LHCN-M2 (cell line): ENCODE data around the gene GSTM5. TPM values are rescaled to one million over a fixed set of nuclear protein-coding genes. Genes with fewer than 3 reads are reported as not detected.
"Not testable (repeated sequence)": the region's sequence is repeated elsewhere in the genome, so short reads cannot be mapped to it uniquely, and the experiment has no call there.

Experiments used
- DNase-seq: peaks from one replicate; pipeline ENCODE4 v3.0.0-alpha.2; 2012; ENCODE audit warnings: low read depth
- total RNA-seq: library from RNA; depleted of rRNA; stranded (reverse); fragments of >200 nt; gene quantifications from 2 replicates; pipeline ENCODE4 v1.2.3, GENCODE V29; 2014; rRNA removed

GSTM5 gene
- total RNA-seq, 1 experiment from 2014 or later = not detected

GRCh38 chr1:109761227-109762038, 49.4 kb downstream of the GSTM5 start:
- DNase-seq = no peak

GRCh38 chr1:109762039-109762585, 50.1 kb downstream of the GSTM5 start:
- no peak for DNase-seq

DNA sequence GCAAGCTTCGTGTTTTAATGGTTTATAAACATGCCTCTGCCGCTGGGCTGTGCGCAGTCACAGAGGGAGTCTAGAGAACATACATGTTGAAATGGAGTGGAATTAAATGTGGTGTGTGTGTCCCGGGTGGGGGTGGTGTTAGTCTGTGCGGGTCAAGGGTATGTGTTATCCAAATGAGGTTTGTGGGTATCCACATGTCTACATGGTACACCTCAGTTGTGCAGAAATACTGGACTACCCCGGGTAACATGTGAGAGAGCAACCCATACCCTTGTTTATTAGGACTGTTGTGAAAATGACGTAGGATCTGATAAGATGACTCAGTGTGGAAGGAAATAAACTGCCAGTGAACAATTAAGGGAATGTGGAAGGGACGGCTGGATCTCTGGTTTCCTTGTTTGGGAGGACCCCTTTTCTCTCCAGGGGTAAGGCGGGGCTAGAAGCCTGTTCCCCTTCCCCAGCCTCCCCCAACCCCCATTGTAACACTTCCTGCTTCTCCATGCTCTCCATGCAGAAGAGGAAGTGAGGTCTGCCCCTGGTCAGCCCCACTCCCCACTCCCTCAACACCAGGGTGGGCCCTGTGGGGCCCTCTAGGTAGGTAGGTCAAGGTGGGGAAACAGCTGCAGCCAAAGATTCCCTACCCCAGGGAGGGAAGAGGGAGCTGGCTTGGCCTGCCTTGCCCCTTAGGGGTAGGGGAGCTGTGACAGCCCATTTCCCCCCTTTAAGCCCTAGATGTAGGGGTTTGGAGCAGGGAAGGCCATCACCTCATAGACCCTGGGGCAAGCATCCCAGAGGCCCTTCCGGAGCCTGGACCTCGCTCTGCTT, 51.0 kb downstream of the GSTM5 start:
- no peak for DNase-seq

- no peak for DNase-seq
These were observed 51.8 kb downstream of the GSTM5 start, which contains the start of gene EPS8L3 for GRCh38 chr1:109763646-109764415. EPS8L3 (minus strand) TSS chr1:109763923; CDS start chr1:109761749, 2,174 bp downstream.

DNA sequence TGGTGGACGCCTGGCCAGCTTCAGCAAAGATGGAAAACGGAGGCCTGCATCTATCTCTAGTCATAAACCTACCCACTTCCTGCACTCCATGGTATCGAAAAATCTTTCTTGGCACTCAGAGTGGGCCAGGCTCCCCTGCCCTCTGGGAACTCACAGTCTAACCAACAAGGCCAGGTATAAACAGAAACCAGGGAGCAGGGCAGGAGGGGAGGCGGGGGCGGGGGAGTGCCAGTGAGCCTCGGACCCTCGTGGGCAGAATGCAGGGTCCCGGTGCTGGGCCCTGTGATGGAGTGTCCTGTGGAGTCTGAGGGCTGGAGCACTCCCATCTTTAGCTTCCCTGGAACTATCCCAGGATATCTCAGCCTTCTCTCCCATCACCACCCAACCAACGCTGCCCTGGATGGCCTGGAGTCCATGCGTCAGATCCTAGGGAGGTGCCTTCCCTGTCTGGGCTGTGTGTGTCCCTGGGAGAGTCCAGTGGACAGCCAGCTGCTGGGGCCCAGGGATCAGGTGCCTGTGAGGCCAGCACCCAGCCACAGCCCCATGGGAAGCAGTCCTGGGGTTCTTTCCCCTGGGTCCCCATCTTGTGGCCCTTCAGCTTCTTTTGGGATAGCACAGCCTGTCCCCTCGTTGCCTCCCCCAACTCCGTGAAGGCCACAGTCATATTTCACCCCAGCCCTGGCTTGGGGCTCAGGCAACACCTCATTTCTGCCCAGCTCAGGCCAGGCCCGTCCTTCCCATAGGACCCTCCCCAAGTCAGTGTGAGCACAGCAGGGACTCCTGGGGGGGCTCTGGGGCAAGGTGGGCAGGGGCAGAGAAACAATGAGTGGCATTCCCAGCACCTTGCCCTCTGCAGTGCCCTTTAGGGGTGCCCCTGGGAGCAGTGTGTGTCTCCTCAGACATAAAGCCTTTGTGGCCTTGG, 52.8 kb downstream of the GSTM5 start:
- no peak for DNase-seq

GRCh38 chr1:109765483-109765815, 53.4 kb downstream of the GSTM5 start:
- no peak for DNase-seq

GRCh38 chr1:109765896-109766615, 54.0 kb downstream of the GSTM5 start:
- DNase-seq = no peak

- not testable (repeated sequence) for DNase-seq
These were observed 55.1 kb downstream of the GSTM5 start for GRCh38 chr1:109766991-109767636.

Other genes with a start within 250 kb of the GSTM5 start
- 0.06 and 0.34 TPM in 2 replicates for gene SYPL2, start 245.7 kb upstream of the GSTM5 start, total RNA-seq
- 6.2 and 6.4 TPM in 2 replicates for gene ATXN7L2, start 228.3 kb upstream of the GSTM5 start, total RNA-seq
- 5.6 and 10.1 TPM in 2 replicates for gene CYB561D1, start 218.2 kb upstream of the GSTM5 start, total RNA-seq
- gene AMIGO1, start 202.5 kb upstream of the GSTM5 start, total RNA-seq = 0.13 and 0.29 TPM in 2 replicates
- not detected in 2 replicates for gene GPR61, start 172.4 kb upstream of the GSTM5 start, total RNA-seq
- gene GNAI3, start 163.6 kb upstream of the GSTM5 start, total RNA-seq = 10.6 and 10.8 TPM in 2 replicates
- gene GNAT2, start 92.6 kb upstream of the GSTM5 start, total RNA-seq = not detected in 2 replicates
- gene AMPD2, start 92.4 kb upstream of the GSTM5 start, total RNA-seq = 44.0 and 60.0 TPM in 2 replicates
- gene GSTM4, start 56.2 kb upstream of the GSTM5 start, total RNA-seq = 4.2 and 10.5 TPM in 2 replicates
- 16.2 and 18.4 TPM in 2 replicates for gene GSTM2, start 44.2 kb upstream of the GSTM5 start, total RNA-seq
- gene GSTM1, start 24.4 kb upstream of the GSTM5 start, total RNA-seq = 1.1 and 1.2 TPM in 2 replicates
- 13.2 and 16.3 TPM in 2 replicates for gene GSTM3, start 28.8 kb downstream of the GSTM5 start, total RNA-seq
- gene EPS8L3, start 51.7 kb downstream of the GSTM5 start, total RNA-seq = not detected in 2 replicates
- gene CSF1, start 198.6 kb downstream of the GSTM5 start, total RNA-seq = 42.4 and 52.8 TPM in 2 replicates